Vagina (tissue), 2 donors: ENCODE measurements around the gene OR10A2.

ENCODE experiments used
- CTCF ChIP-seq, 3 experiments: fragments of 450-650 bp in 2 of 3; fragments of 200-600 bp in 1 of 3; sonication (generic) in 1 of 3; IDR thresholded peaks; one replicate each; pipeline ENCODE4 v1.5.1; 2017 to 2019; ENCODE audit warnings: antibody characterized with exemption in 3 of 3, mild to moderate bottlenecking in 2 of 3, moderate library complexity in 2 of 3
- POLR2A ChIP-seq, 2 donors: fragments of 450-650 bp; IDR thresholded peaks; one replicate each; pipeline ENCODE4 v1.6.1; 2017; ENCODE audit warnings: antibody characterized with exemption in 2 of 2, mild to moderate bottlenecking in 2 of 2, moderate library complexity in 2 of 2
- POLR2AphosphoS5 ChIP-seq, 2 donors: sonication (generic); formaldehyde crosslinking; IDR thresholded peaks; one replicate each; pipeline ENCODE4 v1.9.0; 2017; ENCODE audit warnings: antibody characterized with exemption in 2 of 2, mild to moderate bottlenecking in 2 of 2, low read depth in 1 of 2; ENCODE audit not compliant: insufficient read depth in 1 of 2

GRCh38 chr11:6828103-6828502 is 34.8 kb upstream of the OR10A2 start:
- TF ChIP-seq POLR2A (IDR thresholded peaks at IDR 0.05) (no peak), CTCF (IDR thresholded peaks at IDR 0.05) (no peak), POLR2AphosphoS5 (IDR thresholded peaks at IDR 0.05; ENCODE audit: insufficient read depth in 1 of 2, low read depth in 1 of 2) (no peak)
